Heart left ventricle (tissue), 16 donors: Measurements from ENCODE around the gene CYTH4. TPM values are rescaled to one million over a fixed set of nuclear protein-coding genes. Genes with fewer than 3 reads are reported as not detected.

Source experiments
- ATAC-seq, 4 donors: fragments of 200-7000 bp; cut with Tn5 transposase; one replicate each; pipeline ENCODE4 v1.9.1; 2020 to 2022; ENCODE audit warnings: moderate library complexity in 4 of 4, mild to moderate bottlenecking in 3 of 4, moderate number of reproducible peaks in 1 of 4
- DNase-seq, 5 donors: peaks; one replicate each; pipeline ENCODE4 v3.0.0-alpha.2; 2020
- H3K27ac ChIP-seq, 12 donors: fragments of 200-600 bp; sonication (generic) in 4 of 12; one replicate each; pipeline versions ENCODE4 v1.5.0 to v1.8.0; 2016 to 2022; ENCODE audit warnings: mild to moderate bottlenecking in 2 of 12
- H3K27me3 ChIP-seq, 9 donors: fragments of 200-600 bp; sonication (generic) in 2 of 9; one replicate each; pipeline versions ENCODE4 v1.5.1 to v1.8.0; 2016 to 2022; ENCODE audit warnings: mild to moderate bottlenecking in 3 of 9
- H3K36me3 ChIP-seq, 9 donors: fragments of 200-600 bp; sonication (generic) in 2 of 9; one replicate each; pipeline versions ENCODE4 v1.5.0 to v1.8.0; 2018 to 2022; ENCODE audit warnings: mild to moderate bottlenecking in 2 of 9
- H3K4me1 ChIP-seq, 12 donors: fragments of 200-600 bp; sonication (generic) in 4 of 12; one replicate each; pipeline versions ENCODE4 v1.5.0 to v1.8.0; 2016 to 2022; ENCODE audit warnings: mild to moderate bottlenecking in 3 of 12
- H3K4me3 ChIP-seq, 12 donors: fragments of 200-600 bp; sonication (generic) in 4 of 12; one replicate each; pipeline versions ENCODE4 v1.5.0 to v1.8.0; 2017 to 2022; ENCODE audit warnings: mild to moderate bottlenecking in 9 of 12, moderate library complexity in 4 of 12
- H3K9me3 ChIP-seq, 12 donors: fragments of 200-600 bp; sonication (generic) in 4 of 12; one replicate each; pipeline versions ENCODE4 v1.5.0 to v1.8.0; 2016 to 2022; ENCODE audit warnings: mild to moderate bottlenecking in 1 of 12
- POLR2A ChIP-seq, 2 donors: fragments of 450-650 bp; IDR thresholded peaks; one replicate each; pipeline ENCODE4 v1.6.1; 2017; ENCODE audit warnings: antibody characterized with exemption in 2 of 2, mild to moderate bottlenecking in 2 of 2, moderate library complexity in 2 of 2
- WGBS, 4 donors: extraction: QIAGEN DNeasy Blood & Tissue Kit in 2 of 4; methylation state at CpG; one replicate each; pipeline versions ENCODE4 v1.1.5 to v1.1.7; 2013 to 2018; 5-methylcytosine and 5-hydroxymethylcytosine counted together
- intact Hi-C, 10 donors: fragments of 100-400 bp; cut with DNase I; formaldehyde crosslinking; loops; one replicate each; pipeline versions ENCODE4 v1.11.1 to v1.14.2; 2022
- polyA plus RNA-seq, 2 donors: library from polyadenylated mRNA; stranded (reverse); fragments of 200-250 nt; gene quantifications; one replicate each; pipeline ENCODE4 v1.2.3, GENCODE V29; 2013
- total RNA-seq, 9 donors: library from RNA; depleted of rRNA in 2 of 9; stranded (reverse); fragments of >200 nt in 2 of 9; fragmentation: NEBNext Ultra II Directional in 3 of 9; extraction: Animal tissue kit (Norgen Biotek cat#: 25700) in 3 of 9; gene quantifications; one replicate each; pipeline versions ENCODE4 v1.1.0 to v1.2.4, GENCODE V29; 2016 to 2023
- TF ChIP-seq, protein P1 (sequence below), 12 donors: fragments of 200-600 bp; sonication (generic) in 4 of 12; IDR thresholded peaks; one replicate each; pipeline versions ENCODE4 v1.5.0 to v1.8.0; 2018 to 2022; ENCODE audit warnings: antibody characterized with exemption in 12 of 12, mild to moderate bottlenecking in 5 of 12
- donor health status: ischemic (EF 13 %, LVEDD 7.1; RV severe dilation, severe dysfunction).
- donor health status: healthy with polysubstance abuse.
- donor health status: DM: no; HTN: yes; CAD: no.
- donor health status: DM: no; HTN: no; CAD: no.
- donor health status: ischemic (EF 25% LVEDD 6.9; RV normal size, moderate dysfunction).
- donor health status: ischemic (EF 25% LVEDD 5.7; RV mildly dilated, moderate dysfunction).
- donor health status: healthy.
- donor health status: DM: yes; HTN: yes; CAD: no.
- donor health status: ischemic (EF 35%, LVEDD 5.7; RV mildly dilated, moderate dysfunction).
- donor health status: nonischemic (EF 11% LVEDD 7.7; RV severe dilation, severe dysfunction).
- donor health status: DM: yes; HTN: yes; CAD: no.
- donor health status: PGD.
- donor health status: ischemic (EF 29% LVEDD 5.4; RV normal size, mild dysfunction).
- donor health status: nonischemic (EF 23%, LVEDD 6.1; RV moderate dilation, normal function).

The CYTH4 gene
- total and polyA plus RNA-seq, 11 donors: 2.4 to 57.8 (median 4.3) TPM

- ATAC-seq (no peak), DNase-seq (no peak)
- Histone ChIP-seq H3K4me1 (peaks cover 0 to 84% (median 0%) of the 10 kb centered on the region in 12 donors), H3K27ac (peak overlapping the region in 1 of 12 donors; percentile 13), H3K36me3 (peaks cover 0 to 39% (median 0%) of the 10 kb centered on the region in 9 donors), H3K9me3 (no peaks in the 10 kb centered on the region), H3K27me3 (peaks cover 5 to 77% (median 31%) of the 10 kb centered on the region in 9 donors), H3K4me3 (no peak overlapping the region)
- intact Hi-C loops: no loop called here
- 80 to 85% (median 83%) methylated on average over 16 of the region's 16 CpGs for WGBS, 4 donors
- TF ChIP-seq, protein P1, sequence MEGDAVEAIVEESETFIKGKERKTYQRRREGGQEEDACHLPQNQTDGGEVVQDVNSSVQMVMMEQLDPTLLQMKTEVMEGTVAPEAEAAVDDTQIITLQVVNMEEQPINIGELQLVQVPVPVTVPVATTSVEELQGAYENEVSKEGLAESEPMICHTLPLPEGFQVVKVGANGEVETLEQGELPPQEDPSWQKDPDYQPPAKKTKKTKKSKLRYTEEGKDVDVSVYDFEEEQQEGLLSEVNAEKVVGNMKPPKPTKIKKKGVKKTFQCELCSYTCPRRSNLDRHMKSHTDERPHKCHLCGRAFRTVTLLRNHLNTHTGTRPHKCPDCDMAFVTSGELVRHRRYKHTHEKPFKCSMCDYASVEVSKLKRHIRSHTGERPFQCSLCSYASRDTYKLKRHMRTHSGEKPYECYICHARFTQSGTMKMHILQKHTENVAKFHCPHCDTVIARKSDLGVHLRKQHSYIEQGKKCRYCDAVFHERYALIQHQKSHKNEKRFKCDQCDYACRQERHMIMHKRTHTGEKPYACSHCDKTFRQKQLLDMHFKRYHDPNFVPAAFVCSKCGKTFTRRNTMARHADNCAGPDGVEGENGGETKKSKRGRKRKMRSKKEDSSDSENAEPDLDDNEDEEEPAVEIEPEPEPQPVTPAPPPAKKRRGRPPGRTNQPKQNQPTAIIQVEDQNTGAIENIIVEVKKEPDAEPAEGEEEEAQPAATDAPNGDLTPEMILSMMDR (IDR thresholded peaks at IDR 0.05): no peak
- no peak for TF ChIP-seq POLR2A (IDR thresholded peaks at IDR 0.05)
Measured at GRCh38 chr22:37234736-37235711, 47.3 kb upstream of the CYTH4 start.

GRCh38 chr22:37235897-37236607 lies 46.3 kb upstream of the CYTH4 start:
- intact Hi-C loops: no loop called here
- Histone ChIP-seq H3K27me3 (peaks cover 5 to 80% (median 36%) of the 10 kb centered on the region in 9 donors), H3K27ac (peak overlapping the region in 1 of 12 donors; percentile 49), H3K4me1 (peaks cover 0 to 82% (median 0%) of the 10 kb centered on the region in 12 donors), H3K36me3 (peaks cover 0 to 50% (median 0%) of the 10 kb centered on the region in 9 donors), H3K9me3 (no peaks in the 10 kb centered on the region), H3K4me3 (no peak overlapping the region)
- DNase-seq: no peak
- no peak for TF ChIP-seq POLR2A (IDR thresholded peaks at IDR 0.05)
- TF ChIP-seq, protein P1 (IDR thresholded peaks at IDR 0.05): no peak
- WGBS, 4 donors: 75 to 94% (median 91%) methylated on average over 3 of the region's 3 CpGs
- no peak for ATAC-seq

GRCh38 chr22:37237371-37238268 lies 44.7 kb upstream of the CYTH4 start:
- Histone ChIP-seq H3K27me3 (peaks cover 5 to 91% (median 49%) of the 10 kb centered on the region in 9 donors), H3K4me1 (peaks cover 0 to 82% (median 0%) of the 10 kb centered on the region in 12 donors), H3K36me3 (peaks cover 0 to 44% (median 0%) of the 10 kb centered on the region in 9 donors), H3K27ac (peak overlapping the region in 1 of 12 donors; percentile 49), H3K9me3 (no peaks in the 10 kb centered on the region), H3K4me3 (peak overlapping the region in 1 of 12 donors; percentile 33)
- 53 to 68% (median 61%) methylated on average over 20 of the region's 20 CpGs for WGBS, 4 donors
- DNase-seq: no peak
- no peak for TF ChIP-seq POLR2A (IDR thresholded peaks at IDR 0.05)
- TF ChIP-seq, protein P1 (IDR thresholded peaks at IDR 0.05): no peak
- intact Hi-C loops: no loop called here
- ATAC-seq: no peak
